RWPE1 (cell line): ENCODE results near the gene HSP90AB1.

Experiments
- CTCF ChIA-PET: fragments of 350-600 bp; sonication (Branson Sonifier 250); formaldehyde crosslinking; extraction: SDS; loops from one replicate; lab custom pipeline; 2021; lab: Yijun Ruan, JAX
- POLR2A ChIA-PET: fragments of 400-600 bp; formaldehyde crosslinking; extraction: SDS; loops from one replicate; lab custom pipeline; 2020; ENCODE audit warnings: antibody characterized with exemption; ENCODE audit not compliant: low non-redundant PET; lab: Yijun Ruan, JAX
- DNase-seq: peaks from one replicate; pipeline ENCODE4 v3.0.0; 2012; ENCODE audit warnings: low spot score
- H3K27ac ChIP-seq: fragments of 450-650 bp; 2 replicates; pipeline ENCODE4 v1.5.1; 2017
- TF ChIP-seq, protein P1 (sequence below): fragments of 450-650 bp; conservative IDR thresholded peaks from 2 replicates; pipeline ENCODE4 v1.5.1; 2017; ENCODE audit warnings: low read depth, mild to moderate bottlenecking

Gene HSP90AB1

DNA sequence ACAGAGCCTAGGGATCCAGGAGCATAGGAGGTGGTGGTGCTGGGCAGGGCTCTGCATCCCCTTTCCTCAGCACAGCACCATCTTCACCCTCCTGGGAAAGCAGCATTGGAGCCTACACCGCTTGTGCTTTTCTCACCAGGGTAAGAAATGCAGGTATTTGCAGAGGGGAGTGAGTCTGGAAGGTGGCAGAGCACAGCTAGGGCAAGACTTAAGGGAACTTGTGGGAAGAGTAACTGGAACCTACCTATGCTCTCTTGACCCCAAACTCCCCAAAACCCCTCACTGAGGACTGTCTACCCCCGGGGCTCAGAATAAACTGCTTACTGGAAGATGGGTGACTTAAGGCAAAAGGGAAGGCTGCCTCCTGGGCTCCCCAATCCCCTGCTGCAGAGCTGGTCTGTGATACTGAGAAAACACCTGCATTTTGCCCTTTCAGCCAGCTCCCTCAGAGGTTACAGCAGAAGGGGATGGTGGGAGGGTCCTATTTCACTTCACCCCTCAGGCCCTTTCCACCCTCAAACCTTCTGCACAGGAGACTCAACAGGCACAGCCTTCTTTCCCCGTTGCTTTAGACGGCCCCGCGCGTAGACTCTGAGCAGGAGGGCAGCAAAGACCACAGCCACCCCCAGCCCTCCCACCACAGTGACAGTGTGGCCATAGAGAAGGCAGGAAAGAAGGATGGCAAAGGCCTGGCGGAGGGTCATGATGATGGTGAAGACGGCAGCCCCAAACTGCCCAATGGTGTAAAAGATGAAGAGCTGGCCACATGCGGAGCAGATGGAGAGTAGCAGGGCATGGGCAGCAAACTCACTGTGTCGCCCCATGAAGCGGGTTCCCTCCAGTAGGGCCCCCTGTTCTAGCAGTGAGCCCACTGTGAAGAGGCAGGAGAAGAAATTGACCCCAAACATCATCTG is 7.5 kb downstream of the HSP90AB1 start:
- CTCF ChIA-PET: interaction anchor here (0.6 to 0.8 kb wide), 3 partner anchors 14 to 20 kb away, joined by 3 read pairs; no protein-coding TSS in a partner anchor
- peak overlapping the region; percentile 71 for H3K27ac ChIP-seq
- TF ChIP-seq, protein P1, sequence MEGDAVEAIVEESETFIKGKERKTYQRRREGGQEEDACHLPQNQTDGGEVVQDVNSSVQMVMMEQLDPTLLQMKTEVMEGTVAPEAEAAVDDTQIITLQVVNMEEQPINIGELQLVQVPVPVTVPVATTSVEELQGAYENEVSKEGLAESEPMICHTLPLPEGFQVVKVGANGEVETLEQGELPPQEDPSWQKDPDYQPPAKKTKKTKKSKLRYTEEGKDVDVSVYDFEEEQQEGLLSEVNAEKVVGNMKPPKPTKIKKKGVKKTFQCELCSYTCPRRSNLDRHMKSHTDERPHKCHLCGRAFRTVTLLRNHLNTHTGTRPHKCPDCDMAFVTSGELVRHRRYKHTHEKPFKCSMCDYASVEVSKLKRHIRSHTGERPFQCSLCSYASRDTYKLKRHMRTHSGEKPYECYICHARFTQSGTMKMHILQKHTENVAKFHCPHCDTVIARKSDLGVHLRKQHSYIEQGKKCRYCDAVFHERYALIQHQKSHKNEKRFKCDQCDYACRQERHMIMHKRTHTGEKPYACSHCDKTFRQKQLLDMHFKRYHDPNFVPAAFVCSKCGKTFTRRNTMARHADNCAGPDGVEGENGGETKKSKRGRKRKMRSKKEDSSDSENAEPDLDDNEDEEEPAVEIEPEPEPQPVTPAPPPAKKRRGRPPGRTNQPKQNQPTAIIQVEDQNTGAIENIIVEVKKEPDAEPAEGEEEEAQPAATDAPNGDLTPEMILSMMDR: no peak
- DNase-seq: no peak
- POLR2A ChIA-PET: no interaction called here

DNA sequence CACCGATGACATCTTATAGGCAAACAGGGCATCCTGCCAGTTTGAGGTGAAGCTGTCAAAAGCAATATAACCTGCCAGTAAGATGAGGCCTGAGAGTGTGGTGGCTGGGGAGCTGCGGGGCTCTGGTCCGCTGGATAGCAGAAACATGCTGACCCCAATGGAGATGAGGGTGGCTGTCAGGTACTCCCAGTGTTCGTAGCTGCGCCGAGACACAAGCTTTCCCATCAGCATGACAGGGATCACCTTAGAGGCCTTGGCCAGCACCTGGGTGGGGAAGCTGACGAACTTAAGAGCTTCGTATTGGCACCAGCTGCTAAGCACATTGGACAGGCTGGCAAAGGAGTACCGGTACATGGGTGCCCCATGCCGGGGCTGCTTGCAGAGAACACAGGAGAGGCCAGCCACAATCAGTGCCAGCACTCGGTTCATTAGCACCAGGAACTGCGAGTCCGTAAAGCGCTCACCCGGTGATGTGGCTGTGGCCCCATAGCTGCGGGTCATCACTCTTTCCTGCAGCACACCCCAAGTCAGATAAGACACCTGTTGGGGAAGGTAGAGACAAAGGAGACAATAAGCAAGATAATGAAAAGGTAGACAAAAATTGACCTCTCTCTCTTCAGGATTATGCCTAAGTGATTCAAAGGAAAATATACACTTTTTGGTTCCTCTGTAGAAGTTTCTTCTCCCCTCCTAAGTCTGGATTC is 8.4 kb downstream of the HSP90AB1 start:
- POLR2A ChIA-PET: no interaction called here
- peak overlapping the region; percentile 71 for H3K27ac ChIP-seq
- peak; percentile 20 for DNase-seq
- TF ChIP-seq, protein P1: no peak
- CTCF ChIA-PET: interaction anchor here (0.6 kb wide), 1 partner anchor 49 kb away, joined by 3 read pairs; no protein-coding TSS in a partner anchor

DNA sequence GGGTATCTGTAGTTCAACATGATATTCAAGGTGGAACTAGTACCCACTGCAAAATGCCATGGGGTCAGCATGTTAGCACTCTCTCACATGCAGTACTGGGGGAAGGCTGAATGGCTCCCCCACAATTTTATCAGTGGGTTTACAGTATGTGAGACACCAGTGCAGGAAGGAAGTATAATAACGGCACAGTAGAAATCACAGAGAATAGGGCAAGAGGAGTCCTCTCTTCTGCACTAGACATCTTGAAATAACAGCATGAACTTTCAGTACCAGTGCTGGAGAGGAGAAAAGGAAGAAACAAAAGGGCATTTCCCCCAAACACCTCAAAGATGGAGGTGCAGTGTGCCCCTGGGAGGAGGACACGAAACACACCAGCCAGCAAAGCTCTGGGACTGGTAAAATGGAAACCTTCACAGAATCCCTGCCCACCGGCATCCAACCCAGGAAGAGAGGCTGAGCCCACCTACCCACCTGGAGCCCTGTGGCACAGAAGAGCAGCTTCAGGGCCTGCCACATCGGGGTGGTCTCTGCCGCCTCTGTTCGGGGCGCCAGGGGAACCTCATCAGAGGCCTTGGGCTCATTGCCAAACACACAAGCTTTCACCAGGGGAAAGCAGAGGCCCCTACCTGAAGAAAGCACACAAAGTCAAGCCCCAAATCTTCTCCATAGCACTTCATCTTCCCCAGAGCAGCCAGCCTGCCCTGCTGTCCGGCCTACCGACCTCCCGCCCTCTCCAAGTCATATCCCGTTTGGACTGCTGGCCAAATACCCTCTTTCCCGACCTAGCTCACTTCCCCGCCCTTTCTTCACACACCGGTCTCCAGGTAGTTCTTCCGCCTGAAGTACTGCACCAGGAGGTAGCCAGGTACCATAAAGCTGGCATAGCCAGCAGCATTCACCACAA is 9.2 kb downstream of the HSP90AB1 start:
- TF ChIP-seq, protein P1: no peak
- ChIA-PET POLR2A (interaction anchor here (1.0 to 1.6 kb wide), 2 partner anchors 8 to 9 kb away, joined by 4 to 6 read pairs; partner anchors contain the start of gene HSP90AB1), CTCF (interaction anchor here (0.5 to 1.4 kb wide), 13 partner anchors 8 to 855 kb away, joined by 3 to 8 read pairs (median 4); no protein-coding TSS in a partner anchor)
- peak overlapping the region; percentile 83 for H3K27ac ChIP-seq
- DNase-seq: peak; percentile 44

DNA sequence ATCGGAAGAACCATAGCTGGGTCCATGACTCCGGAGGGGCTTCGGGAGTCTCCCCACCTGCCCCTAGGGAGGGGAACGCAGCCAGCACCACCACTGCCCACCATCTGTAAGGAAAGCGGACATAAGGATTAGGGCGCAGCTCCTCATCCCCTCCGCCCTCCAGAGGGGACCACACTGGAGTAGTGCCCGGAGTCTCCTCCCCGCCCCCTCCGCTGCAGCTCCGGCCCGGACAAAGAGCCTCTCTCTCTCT is 9.8 kb downstream of the HSP90AB1 start:
- CTCF ChIA-PET: interaction anchor here (0.5 to 1.4 kb wide), 13 partner anchors 7 to 856 kb away, joined by 3 to 8 read pairs (median 4); no protein-coding TSS in a partner anchor
- TF ChIP-seq, protein P1: no peak
- DNase-seq: no peak
- POLR2A ChIA-PET: interaction anchor here (1.0 to 1.6 kb wide), 2 partner anchors 9 to 10 kb away, joined by 4 to 6 read pairs; partner anchors contain the start of gene HSP90AB1
- H3K27ac ChIP-seq: peak overlapping the region; percentile 83

DNA sequence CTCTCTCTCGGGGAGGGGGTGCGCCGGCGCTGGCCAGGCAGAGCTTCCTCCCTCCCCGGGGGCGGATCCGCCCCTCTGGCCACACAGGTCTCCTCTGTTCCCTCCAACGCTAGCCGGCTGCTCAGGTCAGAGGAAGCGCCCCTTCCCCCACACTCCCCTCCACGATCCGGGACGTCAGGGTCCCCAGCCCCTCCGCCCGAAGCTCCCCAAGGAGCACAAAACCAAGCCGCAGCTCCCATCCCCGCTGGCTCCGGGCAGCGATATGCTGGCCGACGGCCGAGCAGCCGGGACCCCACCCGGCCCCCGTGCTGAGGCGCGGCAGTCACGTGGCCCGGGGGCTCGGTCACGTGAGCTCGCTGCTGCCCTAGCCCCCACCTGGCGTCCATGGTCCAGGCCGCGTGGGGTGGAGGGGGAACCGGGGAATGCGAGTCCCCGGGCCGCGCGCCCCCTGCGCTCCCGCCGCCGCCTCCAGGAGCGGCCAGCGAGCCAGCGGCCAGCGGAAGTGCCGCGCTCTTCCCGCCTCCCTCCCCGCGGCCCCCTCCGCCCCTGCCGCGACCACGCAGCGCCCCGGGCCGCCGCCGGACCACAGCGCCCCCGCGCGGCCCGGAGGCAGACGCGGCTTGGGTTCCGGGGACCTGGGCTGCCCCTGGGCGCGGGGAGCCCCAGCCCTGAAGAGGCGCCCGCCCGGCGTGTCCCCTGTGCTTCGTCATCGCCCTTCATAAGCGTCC is 10.3 kb downstream of the HSP90AB1 start, which contains the start of gene SLC35B2:
SLC35B2 (minus strand) TSS at position 504 of the 728 bp plus-strand sequence; CDS start at position 386, 118 bp downstream.
- DNase-seq: peak; percentile 81
- H3K27ac ChIP-seq: peak within 1 kb of the TSS; percentile 83
- ChIA-PET CTCF (interaction anchor here (0.6 to 1.4 kb wide), 11 partner anchors 8 to 771 kb away, joined by 3 to 8 read pairs (median 4); no protein-coding TSS in a partner anchor), POLR2A (interaction anchor here (1.6 kb wide), 1 partner anchor 10 kb away, joined by 6 read pairs; the partner anchor contains the start of gene HSP90AB1)
- TF ChIP-seq, protein P1: peak; percentile 94
